B cell (primary cell): ENCODE measurements around the gene CHST9. TPM values are rescaled to one million over a fixed set of nuclear protein-coding genes. Genes with fewer than 3 reads are reported as not detected.

Source experiments
- ATAC-seq: fragments of 200-7000 bp; cut with Tn5 transposase; one replicate; pipeline ENCODE4 v1.10.0; 2021; ENCODE audit warnings: low read depth, mild to moderate bottlenecking, moderate number of reproducible peaks, moderate library complexity
- CTCF ChIA-PET: fragments of 350-600 bp; sonication (Branson Sonifier 250); formaldehyde crosslinking; loops from one replicate; lab custom pipeline; 2021; ENCODE audit warnings: antibody characterized with exemption, inconsistent platforms; lab: Charles Lee
- POLR2A ChIA-PET: fragments of 350-600 bp; sonication (Branson Sonifier 250); formaldehyde crosslinking; loops from one replicate; lab custom pipeline; 2021; ENCODE audit warnings: antibody characterized with exemption; lab: Charles Lee
- DNase-seq: peaks from one replicate; pipeline ENCODE4 v3.0.0; 2013
- H2AFZ ChIP-seq: 2 replicates; pipeline ENCODE4 v1.6.1; 2012; ENCODE audit warnings: mild to moderate bottlenecking, low read depth, low read length; ENCODE audit not compliant: insufficient read depth, poor library complexity, severe bottlenecking
- H3K27ac ChIP-seq, 2 donors: 1 replicate in 1 of 2; 2 replicates in 1 of 2; pipeline ENCODE4 v1.5.1; 2012 to 2013; ENCODE audit warnings: low read length in 2 of 2, mild to moderate bottlenecking in 2 of 2, moderate library complexity in 1 of 2
- H3K27me3 ChIP-seq, 4 experiments: fragments of 200-600 bp in 1 of 4; sonication (generic) in 1 of 4; replicated peaks in 1 of 4; 1 replicate in 2 of 4; 2 replicates in 2 of 4; pipeline versions ENCODE4 v1.6.1 to v1.7.0; 2013 to 2016; ENCODE audit warnings: low read length in 3 of 4, mild to moderate bottlenecking in 2 of 4, mixed read lengths in 1 of 4, moderate library complexity in 1 of 4; ENCODE audit not compliant: insufficient read depth in 4 of 4, control insufficient read depth in 3 of 4; ENCODE audit errors: control extremely low read depth in 1 of 4
- H3K36me3 ChIP-seq, 2 experiments: replicated peaks in 1 of 2; 1 replicate in 1 of 2; 2 replicates in 1 of 2; pipeline versions ENCODE4 v1.6.1 to v1.7.1; 2013; ENCODE audit warnings: low read length in 1 of 2; ENCODE audit not compliant: insufficient read depth in 2 of 2, control insufficient read depth in 1 of 2; ENCODE audit errors: control extremely low read depth in 1 of 2, extremely low read depth in 1 of 2
- H3K4me1 ChIP-seq, 2 donors: fragments of 200-600 bp in 1 of 2; sonication (generic) in 1 of 2; 1 replicate in 1 of 2; 2 replicates in 1 of 2; pipeline versions ENCODE4 v1.5.1 to v1.6.1; 2013 to 2017; ENCODE audit warnings: low read length in 2 of 2; ENCODE audit not compliant: control insufficient read depth in 2 of 2, insufficient read depth in 2 of 2
- H3K4me2 ChIP-seq: replicated peaks from 2 replicates; pipeline ENCODE3; 2012; ENCODE audit warnings: mild to moderate bottlenecking, low read depth, low read length; ENCODE audit not compliant: poor library complexity, severe bottlenecking
- H3K4me3 ChIP-seq, 5 experiments: fragments of 200-600 bp in 1 of 5; sonication (generic) in 1 of 5; 1 replicate in 3 of 5; 2 replicates in 2 of 5; pipeline versions ENCODE4 v1.5.1 to v1.7.0; 2011 to 2016; ENCODE audit warnings: low read length in 4 of 5, mild to moderate bottlenecking in 4 of 5, low read depth in 2 of 5, control low read depth in 1 of 5, moderate library complexity in 1 of 5; ENCODE audit not compliant: insufficient read depth in 1 of 5; ENCODE audit errors: control extremely low read depth in 1 of 5, extremely low read depth in 1 of 5
- H3K79me2 ChIP-seq: fragments of 200-600 bp; sonication (generic); one replicate; pipeline ENCODE4 v1.6.0; 2016; ENCODE audit warnings: low read length; ENCODE audit not compliant: control insufficient read depth, insufficient read depth
- H3K9ac ChIP-seq: fragments of 200-600 bp; sonication (generic); 2 replicates; pipeline ENCODE4 v1.6.1; 2017; ENCODE audit warnings: mild to moderate bottlenecking, low read length, moderate library complexity
- H3K9me3 ChIP-seq, 3 donors: one replicate each; pipeline versions ENCODE4 v1.6.1 to v1.7.1; 2013; ENCODE audit warnings: low read length in 2 of 3; ENCODE audit not compliant: control insufficient read depth in 2 of 3, insufficient read depth in 1 of 3; ENCODE audit errors: control extremely low read depth in 1 of 3
- H4K20me1 ChIP-seq: 2 replicates; pipeline ENCODE4 v1.6.0; 2012; ENCODE audit warnings: mild to moderate bottlenecking, low read length; ENCODE audit not compliant: insufficient read depth, control insufficient read depth, poor library complexity, severe bottlenecking
- H3K27ac Mint-ChIP-seq: one replicate; pipeline ENCODE4 v1.8.0; 2021; ENCODE audit warnings: mixed read lengths
- H3K27me3 Mint-ChIP-seq: one replicate; pipeline ENCODE4 v1.8.0; 2021; ENCODE audit warnings: mixed read lengths
- H3K4me1 Mint-ChIP-seq: one replicate; pipeline ENCODE4 v1.8.0; 2021; ENCODE audit warnings: mixed read lengths
- H3K4me3 Mint-ChIP-seq: one replicate; pipeline ENCODE4 v1.8.0; 2021; ENCODE audit warnings: mixed read lengths
- H3K9me3 Mint-ChIP-seq: one replicate; pipeline ENCODE4 v1.8.0; 2022; ENCODE audit warnings: mixed read lengths; ENCODE audit not compliant: insufficient read depth
- CTCF ChIP-seq: fragments of 200-600 bp; IDR thresholded peaks from one replicate; pipeline ENCODE4 v1.8.0; 2022; ENCODE audit warnings: antibody characterized with exemption, mild to moderate bottlenecking
- EZH2 ChIP-seq: IDR thresholded peaks from 2 replicates; pipeline ENCODE4 v1.6.1; 2012; ENCODE audit warnings: borderline replicate concordance, low read depth, mild to moderate bottlenecking, moderate library complexity, low read length; ENCODE audit not compliant: insufficient read depth, poor library complexity, severe bottlenecking
- WGBS: methylation state at CpG from one replicate; pipeline ENCODE4 v1.1.5; 2013; ENCODE audit warnings: missing lambda C conversion rate; ENCODE audit not compliant: insufficient coverage; 5-methylcytosine and 5-hydroxymethylcytosine counted together
- intact Hi-C: fragments of 100-400 bp; cut with micrococcal nuclease; formaldehyde crosslinking; loops from one replicate; pipeline ENCODE4 v1.10.0; 2022
- polyA plus RNA-seq: library from polyadenylated mRNA; depleted of rRNA; stranded (reverse); fragments of >200 nt; gene quantifications from 2 replicates; pipeline ENCODE4 v1.2.3, GENCODE V29; 2012
- total RNA-seq, 2 donors: library from RNA; stranded (reverse); fragments of 120-200 nt in 1 of 2; gene quantifications; 1 replicate in 1 of 2; 2 replicates in 1 of 2; pipeline versions ENCODE4 v1.2.3 to v1.2.4, GENCODE V29; 2013 to 2022

CHST9 gene
- total and polyA plus RNA-seq, 2 donors (not counting 1 experiment from before 2014, with no cell fraction given) = not detected

GRCh38 chr18:26875040-26875654 lies 310.0 kb downstream of the CHST9 start:
- Mint-ChIP-seq H3K4me1 (no peaks in the 10 kb centered on the region), H3K9me3 (no peaks in the 10 kb centered on the region), H3K27ac (no peak overlapping the region), H3K27me3 (no peaks in the 10 kb centered on the region), H3K4me3 (no peak overlapping the region)
- no peak overlapping the region for H3K4me2 ChIP-seq
- H3K4me1 ChIP-seq = no peaks in the 10 kb centered on the region
- DNase-seq = no peak
- H2AFZ ChIP-seq = no peak overlapping the region
- no peak overlapping the region for H3K9ac ChIP-seq
- no peaks in the 10 kb centered on the region for H3K36me3 ChIP-seq
- H3K4me3 ChIP-seq = no peak overlapping the region
- TF ChIP-seq EZH2 (no peak), CTCF (no peak)
- H3K27ac ChIP-seq = no peak overlapping the region
- ATAC-seq = no peak
- ChIA-PET CTCF (no interaction called here), POLR2A (no interaction called here)
- H3K79me2 ChIP-seq = no peaks in the 10 kb centered on the region
- H3K27me3 ChIP-seq = no peaks in the 10 kb centered on the region
- no peaks in the 10 kb centered on the region for H4K20me1 ChIP-seq
- H3K9me3 ChIP-seq = peaks cover 0 to 2% (median 0%) of the 10 kb centered on the region in 3 donors
- intact Hi-C loops = no loop called here
- WGBS = 83% methylated on average over 1 of the region's 2 CpGs

DNA sequence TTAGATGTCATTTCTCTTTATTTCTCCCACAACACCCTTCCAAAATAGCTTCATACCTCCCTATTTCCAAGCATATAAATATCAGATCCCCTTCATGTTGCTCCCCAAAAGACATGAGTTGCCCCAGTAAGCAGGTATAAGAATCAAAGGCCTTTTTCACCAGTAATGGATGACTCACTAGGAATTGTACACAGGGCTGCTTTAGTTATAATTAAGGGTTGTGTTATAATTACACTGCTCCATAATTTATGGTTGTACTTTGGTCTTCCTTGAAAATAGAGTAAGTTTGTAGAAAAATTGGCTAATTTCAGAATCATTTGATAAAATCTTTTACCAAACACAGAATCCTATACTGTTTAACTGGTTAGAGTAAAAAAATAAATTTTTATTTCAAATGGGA lies 310.8 kb downstream of the CHST9 start:
- DNase-seq (no peak), ATAC-seq (no peak)
- no peak overlapping the region for H3K4me3 ChIP-seq
- H3K27ac Mint-ChIP-seq = no peak overlapping the region
- no peaks in the 10 kb centered on the region for H3K9me3 Mint-ChIP-seq
- H3K27me3 Mint-ChIP-seq = no peaks in the 10 kb centered on the region
- intact Hi-C loops = no loop called here
- H3K36me3 ChIP-seq = no peaks in the 10 kb centered on the region
- no peaks in the 10 kb centered on the region for H3K79me2 ChIP-seq
- no peak overlapping the region for H2AFZ ChIP-seq
- H3K27me3 ChIP-seq = no peaks in the 10 kb centered on the region
- POLR2A ChIA-PET = no interaction called here
- H3K4me3 Mint-ChIP-seq = no peak overlapping the region
- H3K4me1 Mint-ChIP-seq = no peaks in the 10 kb centered on the region
- CTCF ChIA-PET = no interaction called here
- no peak overlapping the region for H3K27ac ChIP-seq
- no peaks in the 10 kb centered on the region for H4K20me1 ChIP-seq
- H3K9ac ChIP-seq = no peak overlapping the region
- no peaks in the 10 kb centered on the region for H3K4me1 ChIP-seq
- H3K4me2 ChIP-seq = no peak overlapping the region
- TF ChIP-seq CTCF = no peak
- no peak for TF ChIP-seq EZH2
- peaks cover 0 to 2% (median 0%) of the 10 kb centered on the region in 3 donors for H3K9me3 ChIP-seq
